ENCODE data around the gene ROBO2. TPM values are rescaled to one million over a fixed set of nuclear protein-coding genes. Genes with fewer than 3 reads are reported as not detected.

ROBO2 gene
- total and polyA plus RNA-seq, 12 donors = 0.04 to 3.5 (median 0.34) TPM; not detected in 3

DNA sequence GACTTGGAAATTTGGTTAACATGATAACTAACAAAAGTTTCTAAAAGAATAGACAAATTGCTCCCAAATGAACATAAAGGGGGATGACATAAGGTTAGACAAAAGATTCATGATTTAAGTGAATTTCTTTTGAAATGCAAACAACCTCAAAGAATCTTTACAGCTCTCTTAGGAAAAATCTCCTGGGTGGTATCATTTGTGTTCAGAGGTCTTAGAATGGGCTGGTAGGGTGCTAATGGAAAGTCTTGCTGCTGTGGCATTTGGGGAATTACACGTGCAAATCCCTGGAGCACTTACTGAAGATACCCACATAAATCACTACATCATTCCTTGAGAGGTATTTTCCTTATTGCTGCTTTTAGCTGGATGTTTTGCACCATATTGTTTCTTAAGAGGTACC lies 14.4 kb upstream of the ROBO2 start:
- Histone ChIP-seq H3K27ac (no peak overlapping the region), H3K36me3 (no peaks in the 10 kb centered on the region), H3K27me3 (no peaks in the 10 kb centered on the region), H3K4me1 (no peaks in the 10 kb centered on the region), H3K9me3 (peaks cover 0 to 5% (median 0%) of the 10 kb centered on the region in 11 donors), H3K4me3 (no peak overlapping the region)
- intact Hi-C loops (cut with DNase I) = no loop called here
- WGBS, 2 donors = 42 to 43% methylated on average over 1 of the region's 1 CpG
- DNase-seq (no peak), ATAC-seq (no peak)
- TF ChIP-seq, protein P1, sequence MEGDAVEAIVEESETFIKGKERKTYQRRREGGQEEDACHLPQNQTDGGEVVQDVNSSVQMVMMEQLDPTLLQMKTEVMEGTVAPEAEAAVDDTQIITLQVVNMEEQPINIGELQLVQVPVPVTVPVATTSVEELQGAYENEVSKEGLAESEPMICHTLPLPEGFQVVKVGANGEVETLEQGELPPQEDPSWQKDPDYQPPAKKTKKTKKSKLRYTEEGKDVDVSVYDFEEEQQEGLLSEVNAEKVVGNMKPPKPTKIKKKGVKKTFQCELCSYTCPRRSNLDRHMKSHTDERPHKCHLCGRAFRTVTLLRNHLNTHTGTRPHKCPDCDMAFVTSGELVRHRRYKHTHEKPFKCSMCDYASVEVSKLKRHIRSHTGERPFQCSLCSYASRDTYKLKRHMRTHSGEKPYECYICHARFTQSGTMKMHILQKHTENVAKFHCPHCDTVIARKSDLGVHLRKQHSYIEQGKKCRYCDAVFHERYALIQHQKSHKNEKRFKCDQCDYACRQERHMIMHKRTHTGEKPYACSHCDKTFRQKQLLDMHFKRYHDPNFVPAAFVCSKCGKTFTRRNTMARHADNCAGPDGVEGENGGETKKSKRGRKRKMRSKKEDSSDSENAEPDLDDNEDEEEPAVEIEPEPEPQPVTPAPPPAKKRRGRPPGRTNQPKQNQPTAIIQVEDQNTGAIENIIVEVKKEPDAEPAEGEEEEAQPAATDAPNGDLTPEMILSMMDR (IDR thresholded peaks at IDR 0.05) = no peak

DNA sequence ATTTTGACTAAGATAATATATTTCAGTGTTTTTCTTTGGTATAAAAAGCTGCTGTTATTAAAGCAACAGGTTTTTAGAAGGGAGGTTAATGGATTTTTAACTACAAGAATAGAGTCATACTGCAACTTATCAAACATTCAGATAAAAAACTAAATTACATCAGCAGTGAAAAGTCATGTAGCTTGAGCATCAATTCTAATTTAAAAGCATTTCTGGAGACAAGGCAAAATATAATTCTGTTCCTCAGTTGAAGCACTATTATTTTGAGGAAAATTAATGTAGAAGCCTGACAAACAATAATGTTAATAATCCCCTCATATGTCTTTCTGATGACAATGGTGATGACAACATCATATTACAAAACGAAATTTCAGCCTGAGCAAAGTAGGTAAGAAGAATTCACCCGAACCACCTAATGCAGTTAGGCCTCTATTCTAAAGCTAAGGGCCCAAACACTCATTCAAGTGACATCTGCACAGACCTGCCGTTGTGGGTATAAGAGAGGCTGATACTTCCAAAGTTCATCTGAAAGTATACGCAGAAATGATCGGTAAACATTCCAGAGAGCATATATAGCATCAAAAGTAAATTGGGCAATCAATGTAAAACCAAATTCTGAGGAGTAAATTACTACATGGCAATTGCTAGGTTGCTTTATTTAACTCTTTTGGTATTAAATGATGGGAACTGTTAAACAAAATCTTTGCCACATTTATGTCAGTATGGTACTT lies 12.8 kb upstream of the ROBO2 start:
- Histone ChIP-seq H3K27ac (no peak overlapping the region), H3K36me3 (no peaks in the 10 kb centered on the region), H3K4me1 (no peaks in the 10 kb centered on the region), H3K4me3 (no peak overlapping the region), H3K9me3 (peaks cover 0 to 5% (median 0%) of the 10 kb centered on the region in 11 donors), H3K27me3 (no peaks in the 10 kb centered on the region)
- intact Hi-C loops (cut with DNase I) = no loop called here
- TF ChIP-seq, protein P1 (IDR thresholded peaks at IDR 0.05) = no peak
- ATAC-seq = no peak
- WGBS, 2 donors = 69 to 77% methylated on average over 5 of the region's 5 CpGs
- DNase-seq = no peak

DNA sequence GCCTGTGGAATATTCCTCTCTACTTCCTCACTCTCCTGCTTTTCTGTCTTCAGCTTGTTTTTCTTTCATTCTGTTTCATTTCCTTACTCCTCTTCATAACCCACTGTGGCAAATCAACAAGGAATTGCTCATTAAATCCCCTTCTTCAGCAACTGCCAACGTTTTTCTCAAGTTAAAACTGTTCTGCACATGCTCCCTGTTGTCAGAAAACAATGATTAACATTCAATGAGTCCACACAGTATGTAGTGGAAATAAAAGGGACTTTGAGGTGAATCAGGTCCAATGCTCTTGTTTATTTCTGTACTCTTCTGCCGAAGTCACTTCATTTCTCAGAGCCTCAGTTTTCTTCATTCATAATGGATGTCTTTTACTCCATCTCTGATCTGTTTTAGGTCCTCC lies 11.9 kb upstream of the ROBO2 start:
- no peaks in the 10 kb centered on the region for H3K36me3 ChIP-seq
- H3K9me3 ChIP-seq = peaks cover 0 to 3% (median 0%) of the 10 kb centered on the region in 11 donors
- no peak overlapping the region for H3K4me3 ChIP-seq
- no peak overlapping the region for H3K27ac ChIP-seq
- ATAC-seq (no peak), DNase-seq (no peak)
- no peaks in the 10 kb centered on the region for H3K27me3 ChIP-seq
- intact Hi-C loops (cut with DNase I) = no loop called here
- WGBS, 2 donors = 52 to 69% methylated on average over 2 of the region's 2 CpGs
- no peaks in the 10 kb centered on the region for H3K4me1 ChIP-seq
- TF ChIP-seq, protein P1 (IDR thresholded peaks at IDR 0.05) = no peak

DNA sequence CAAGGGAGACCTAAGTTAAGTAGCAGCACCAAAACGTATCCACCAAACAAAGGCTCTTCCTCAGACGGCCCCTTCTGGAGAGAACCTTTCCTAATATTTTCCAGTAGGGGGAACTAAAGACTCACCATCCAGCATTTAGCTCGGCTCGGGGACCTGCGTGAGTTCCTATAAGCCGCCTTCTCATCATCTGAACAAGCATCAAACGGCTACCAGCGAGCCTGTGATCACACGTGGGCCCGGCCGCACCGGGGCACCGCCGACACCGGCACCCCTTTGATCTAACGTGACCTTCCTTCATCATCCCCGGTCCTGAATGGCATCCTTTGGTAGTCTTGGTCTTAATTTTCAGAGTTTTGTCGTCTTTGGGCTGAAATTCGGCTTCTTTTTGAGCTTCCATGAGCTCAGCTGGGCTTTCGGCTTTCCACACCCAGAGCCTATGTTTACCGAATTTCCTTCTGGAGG lies 1.4 kb upstream of the ROBO2 start:
- TF ChIP-seq, protein P1 (IDR thresholded peaks at IDR 0.05) = peak; percentile 26 to 71 (median 59)
- Histone ChIP-seq H3K4me3 (peak overlapping the region in 9 of 10 donors; percentile 14 to 57 (median 49)), H3K27me3 (peaks cover 10 to 67% (median 49%) of the 10 kb centered on the region in 7 donors), H3K4me1 (peaks cover 0 to 20% (median 10%) of the 10 kb centered on the region in 9 donors), H3K9me3 (no peaks in the 10 kb centered on the region), H3K36me3 (no peaks in the 10 kb centered on the region), H3K27ac (no peak overlapping the region)
- intact Hi-C loops (cut with DNase I) = loop anchor here in 8 of 10 donors (1.0 to 5.0 kb wide), 5 partner anchors 216 to 1609 kb away; no protein-coding TSS in a partner anchor
- peak; percentile 32 to 38 for DNase-seq
- WGBS, 2 donors = 0 to 1% methylated on average over 21 of the region's 21 CpGs
- ATAC-seq = peak; percentile 83 to 95 (median 93)
